GM12864 (cell line): Measurements from ENCODE around the gene PRKG1.
"Not testable (repeated sequence)": the region's sequence is repeated elsewhere in the genome, so short reads cannot be mapped to it uniquely, and the experiment has no call there.

ENCODE experiments used
- DNase-seq: peaks from one replicate; pipeline ENCODE4 v3.0.0-alpha.2; 2011; ENCODE audit warnings: low read depth
- H3K4me3 ChIP-seq: 2 replicates; pipeline ENCODE4 v1.5.1; 2011; ENCODE audit warnings: mild to moderate bottlenecking, low read depth, low read length, control low read depth
- TF ChIP-seq, protein P1 (sequence below): IDR thresholded peaks from 2 replicates; pipeline ENCODE4 v1.5.1; 2011; ENCODE audit warnings: low read depth, mild to moderate bottlenecking, moderate library complexity, low read length, control low read depth, inconsistent platforms; ENCODE audit errors: missing control alignments

PRKG1 gene

DNA sequence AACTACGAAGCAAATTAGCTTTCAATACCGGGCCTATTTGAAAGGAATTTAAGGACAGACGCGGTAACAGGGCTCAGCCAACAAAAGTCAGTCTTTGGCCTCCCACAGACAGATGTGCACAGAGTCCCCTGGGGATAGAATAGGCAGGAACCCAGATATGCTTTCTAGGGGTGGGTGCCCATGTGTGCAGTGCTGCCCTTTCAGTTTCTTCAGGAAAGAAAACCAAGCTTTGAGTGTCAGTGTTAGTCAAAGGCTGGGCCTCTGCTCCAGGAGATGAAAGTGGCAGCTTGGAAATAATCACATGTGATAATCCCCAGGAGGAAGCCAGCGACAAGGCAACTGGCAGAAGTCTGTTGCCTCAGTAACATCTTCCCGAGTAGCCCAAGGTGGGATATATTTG is 668.9 kb downstream of the PRKG1 start:
- no peak overlapping the region for H3K4me3 ChIP-seq
- TF ChIP-seq, protein P1, sequence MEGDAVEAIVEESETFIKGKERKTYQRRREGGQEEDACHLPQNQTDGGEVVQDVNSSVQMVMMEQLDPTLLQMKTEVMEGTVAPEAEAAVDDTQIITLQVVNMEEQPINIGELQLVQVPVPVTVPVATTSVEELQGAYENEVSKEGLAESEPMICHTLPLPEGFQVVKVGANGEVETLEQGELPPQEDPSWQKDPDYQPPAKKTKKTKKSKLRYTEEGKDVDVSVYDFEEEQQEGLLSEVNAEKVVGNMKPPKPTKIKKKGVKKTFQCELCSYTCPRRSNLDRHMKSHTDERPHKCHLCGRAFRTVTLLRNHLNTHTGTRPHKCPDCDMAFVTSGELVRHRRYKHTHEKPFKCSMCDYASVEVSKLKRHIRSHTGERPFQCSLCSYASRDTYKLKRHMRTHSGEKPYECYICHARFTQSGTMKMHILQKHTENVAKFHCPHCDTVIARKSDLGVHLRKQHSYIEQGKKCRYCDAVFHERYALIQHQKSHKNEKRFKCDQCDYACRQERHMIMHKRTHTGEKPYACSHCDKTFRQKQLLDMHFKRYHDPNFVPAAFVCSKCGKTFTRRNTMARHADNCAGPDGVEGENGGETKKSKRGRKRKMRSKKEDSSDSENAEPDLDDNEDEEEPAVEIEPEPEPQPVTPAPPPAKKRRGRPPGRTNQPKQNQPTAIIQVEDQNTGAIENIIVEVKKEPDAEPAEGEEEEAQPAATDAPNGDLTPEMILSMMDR = no peak
- no peak for DNase-seq

GRCh38 chr10:51744235-51745000 is 670.1 kb downstream of the PRKG1 start:
- no peak for DNase-seq
- H3K4me3 ChIP-seq = no peak overlapping the region
- TF ChIP-seq, protein P1 = no peak

GRCh38 chr10:51745397-51745796 is 671.1 kb downstream of the PRKG1 start:
- TF ChIP-seq, protein P1 = no peak
- DNase-seq = no peak

GRCh38 chr10:51747216-51747615 is 672.9 kb downstream of the PRKG1 start:
- DNase-seq = no peak
- no peak overlapping the region for H3K4me3 ChIP-seq
- TF ChIP-seq, protein P1 = no peak

More at GRCh38 chr10:51745397-51745796, 671.1 kb downstream of the PRKG1 start:
- H3K4me3 ChIP-seq = no peak overlapping the region

DNA sequence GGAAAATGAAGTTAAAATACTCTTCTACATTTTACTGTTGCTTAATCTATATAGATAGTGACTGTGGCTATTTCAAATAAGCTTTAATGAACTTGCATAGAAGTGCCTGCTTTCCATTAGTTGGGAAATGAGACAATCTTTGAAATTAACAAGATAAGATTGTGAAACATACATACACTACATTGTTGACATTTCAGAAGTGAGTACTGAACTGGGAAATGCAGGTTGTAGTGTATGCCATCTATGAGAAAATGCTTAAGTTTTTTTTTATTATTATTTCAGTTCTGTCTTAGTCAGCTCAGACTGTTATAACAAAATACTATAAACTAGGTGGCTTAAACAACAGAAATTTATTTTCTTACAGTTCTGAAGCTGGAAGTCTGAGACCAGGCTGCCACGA is 674.7 kb downstream of the PRKG1 start:
- DNase-seq = no peak
- no peak overlapping the region for H3K4me3 ChIP-seq
- TF ChIP-seq, protein P1 = no peak

- no peak for DNase-seq
- TF ChIP-seq, protein P1 = no peak
- H3K4me3 ChIP-seq = no peak overlapping the region
These were observed 684.1 kb downstream of the PRKG1 start for GRCh38 chr10:51758366-51758765.

- not testable (repeated sequence) for DNase-seq
These were observed 684.6 kb downstream of the PRKG1 start for GRCh38 chr10:51758838-51759237.

More at GRCh38 chr10:51758838-51759237, 684.6 kb downstream of the PRKG1 start:
- H3K4me3 ChIP-seq = not testable (repeated sequence)
